NCI-H1694 treated with DMSO at 0.1 percent for 48 hours (cell line): ENCODE data around the gene CCDC63.
"Not testable (repeated sequence)": the region's sequence is repeated elsewhere in the genome, so short reads cannot be mapped to it uniquely, and the experiment has no call there.

Experiments used
- DNase-seq: peaks from one replicate; lab custom pipeline; 2025; lab: John Stamatoyannopoulos, UW

CCDC63 gene

GRCh38 chr12:110844551-110845338 is 2.0 kb upstream of the CCDC63 start:
- DNase-seq: peak; percentile 76

GRCh38 chr12:110845339-110845682 is 1.5 kb upstream of the CCDC63 start:
- DNase-seq: no peak

- no peak for DNase-seq
Observed at GRCh38 chr12:110848314-110848923, 1.6 kb downstream of the CCDC63 start.

GRCh38 chr12:110849221-110849620 is 2.4 kb downstream of the CCDC63 start:
- DNase-seq: no peak

- no peak for DNase-seq
Observed at GRCh38 chr12:110849748-110850403, 3.1 kb downstream of the CCDC63 start.

- no peak for DNase-seq
Observed at GRCh38 chr12:110850762-110851161, 4.0 kb downstream of the CCDC63 start.

GRCh38 chr12:110853836-110854235 is 7.0 kb downstream of the CCDC63 start:
- DNase-seq: peak; percentile 48

GRCh38 chr12:110856542-110856941 is 9.8 kb downstream of the CCDC63 start:
- DNase-seq: no peak

GRCh38 chr12:110857528-110857927 is 10.7 kb downstream of the CCDC63 start:
- DNase-seq: no peak

GRCh38 chr12:110857954-110858353 is 11.2 kb downstream of the CCDC63 start:
- DNase-seq: not testable (repeated sequence)

- no peak for DNase-seq
Observed at GRCh38 chr12:110858848-110859247, 12.1 kb downstream of the CCDC63 start.

GRCh38 chr12:110860833-110861296 is 14.1 kb downstream of the CCDC63 start:
- DNase-seq: no peak

GRCh38 chr12:110861729-110862128 is 14.9 kb downstream of the CCDC63 start:
- no peak for DNase-seq

GRCh38 chr12:110862329-110862728 is 15.5 kb downstream of the CCDC63 start:
- no peak for DNase-seq

- no peak for DNase-seq
Observed at GRCh38 chr12:110863161-110863560, 16.4 kb downstream of the CCDC63 start.

- DNase-seq: no peak
Observed at GRCh38 chr12:110865521-110865920, 18.7 kb downstream of the CCDC63 start.

GRCh38 chr12:110869026-110869425 is 22.2 kb downstream of the CCDC63 start:
- no peak for DNase-seq

GRCh38 chr12:110869803-110870202 is 23.0 kb downstream of the CCDC63 start:
- DNase-seq: no peak

GRCh38 chr12:110872100-110872499 is 25.3 kb downstream of the CCDC63 start:
- no peak for DNase-seq

- DNase-seq: no peak
Observed at GRCh38 chr12:110874351-110874750, 27.6 kb downstream of the CCDC63 start.

GRCh38 chr12:110874781-110875180 is 28.0 kb downstream of the CCDC63 start:
- DNase-seq: no peak

GRCh38 chr12:110880651-110881050 is 33.9 kb downstream of the CCDC63 start:
- no peak for DNase-seq

- DNase-seq: no peak
Observed at GRCh38 chr12:110883251-110883650, 36.5 kb downstream of the CCDC63 start.
